K562 (cell line): ENCODE results near the gene MMP1. TPM values are rescaled to one million over a fixed set of nuclear protein-coding genes. Genes with fewer than 3 reads are reported as not detected.

Source experiments
- ATAC-seq: fragments of 200-7000 bp; cut with Tn5 transposase; 3 replicates; pipeline ENCODE4 v1.9.1; 2020; ENCODE audit warnings: moderate library complexity
- BruUV-seq: library from RNA; stranded (reverse); fragments of 400-500 nt; replicated peaks from 2 replicates; lab custom pipeline; 2021; lab: Mats Ljungman, UMichigan
- CTCF ChIA-PET: fragments of 300-600 bp; formaldehyde crosslinking; extraction: SDS; loops from one replicate; lab custom pipeline; 2021; ENCODE audit warnings: low intra/inter-chr PET ratio; lab: Yijun Ruan, JAX
- POLR2A ChIA-PET: fragments of 300-600, 350-650 bp; sonication (Branson Sonifier 250); formaldehyde crosslinking; extraction: SDS; loops from one replicate; lab custom pipeline; 2021; ENCODE audit warnings: antibody characterized with exemption, inconsistent platforms; lab: Yijun Ruan, JAX
- DNase-seq, 4 experiments: peaks; one replicate each; pipeline versions ENCODE4 v3.0.0 to v3.0.0-alpha.2; 2011 to 2018; ENCODE audit warnings: low spot score in 3 of 4, mixed read lengths in 3 of 4; ENCODE audit errors: extremely low read depth in 1 of 4
- FAIRE-seq: peaks from 2 replicates; lab custom pipeline; 2011; peaks lifted over from hg19 to GRCh38; lab: Jason Lieb, UNC
- H2AFZ ChIP-seq: 2 replicates; pipeline ENCODE4 v1.6.0; 2011; ENCODE audit warnings: low read depth, low read length, control low read depth, inconsistent platforms
- H3K27ac ChIP-seq: fragments of 200-600 bp; 3 replicates; pipeline ENCODE4 v1.8.0; 2011; ENCODE audit warnings: low read depth, mild to moderate bottlenecking, control low read depth, inconsistent platforms, low read length, moderate library complexity, mixed read lengths; ENCODE audit errors: extremely low read depth
- H3K27me3 ChIP-seq, 2 experiments: fragments of 300-600 bp in 1 of 2; 2 replicates in 1 of 2; 3 replicates in 1 of 2; pipeline versions ENCODE4 v1.6.0 to v1.8.0; 2011; ENCODE audit warnings: inconsistent platforms in 2 of 2, low read length in 2 of 2, mild to moderate bottlenecking in 1 of 2, mixed read lengths in 1 of 2, moderate library complexity in 1 of 2; ENCODE audit not compliant: control insufficient read depth in 2 of 2, insufficient read depth in 2 of 2
- H3K36me3 ChIP-seq: fragments of 300-600 bp; 3 replicates; pipeline ENCODE4 v1.8.0; 2011; ENCODE audit warnings: mild to moderate bottlenecking, low read length, inconsistent platforms; ENCODE audit not compliant: control insufficient read depth, insufficient read depth
- H3K4me1 ChIP-seq, 2 experiments: fragments of 200-600 bp in 1 of 2; replicated peaks in 1 of 2; 2 replicates in 1 of 2; 3 replicates in 1 of 2; pipeline versions ENCODE4 v1.5.1 to v1.8.0; 2011; ENCODE audit warnings: inconsistent platforms in 2 of 2, low read length in 2 of 2, mild to moderate bottlenecking in 1 of 2, mixed read lengths in 1 of 2, moderate library complexity in 1 of 2; ENCODE audit not compliant: control insufficient read depth in 2 of 2, insufficient read depth in 2 of 2
- H3K4me2 ChIP-seq: 2 replicates; pipeline ENCODE4 v1.6.1; 2011; ENCODE audit warnings: low read length, control low read depth, inconsistent platforms, mixed read lengths; ENCODE audit not compliant: insufficient read depth
- H3K4me3 ChIP-seq: fragments of 200-600 bp; sonication (generic), shearing (Covaris generic); 2 replicates; pipeline ENCODE4 v1.5.1; 2016; ENCODE audit warnings: control low read depth, inconsistent platforms
- H3K79me2 ChIP-seq: fragments of 200-600 bp; 3 replicates; pipeline ENCODE4 v1.8.0; 2011; ENCODE audit warnings: low read length, inconsistent platforms; ENCODE audit not compliant: control insufficient read depth, insufficient read depth
- H3K9ac ChIP-seq, 2 experiments: 2 replicates each; pipeline versions ENCODE4 v1.6.0 to v1.6.1; 2011; ENCODE audit warnings: low read depth in 2 of 2, low read length in 2 of 2, control low read depth in 1 of 2, inconsistent platforms in 1 of 2, mild to moderate bottlenecking in 1 of 2, mixed read lengths in 1 of 2; ENCODE audit not compliant: insufficient read depth in 1 of 2
- H3K9me1 ChIP-seq: one replicate; pipeline ENCODE4 v1.6.0; 2011; ENCODE audit warnings: inconsistent platforms, mild to moderate bottlenecking, low read length, moderate library complexity; ENCODE audit not compliant: control insufficient read depth, insufficient read depth
- H3K9me3 ChIP-seq: replicated peaks from 2 replicates; pipeline ENCODE4 v1.5.1; 2011; ENCODE audit warnings: low read depth, low read length, inconsistent platforms; ENCODE audit not compliant: control insufficient read depth, insufficient read depth
- H4K20me1 ChIP-seq: replicated peaks from 2 replicates; pipeline ENCODE4 v1.6.1; 2011; ENCODE audit warnings: low read length, inconsistent platforms, mixed read lengths; ENCODE audit not compliant: control insufficient read depth, insufficient read depth
- CTCF ChIP-seq, 3 experiments: IDR thresholded peaks in 2 of 3; conservative IDR thresholded peaks in 1 of 3; 2 replicates each; pipeline ENCODE4 v1.5.1; 2011 to 2012; ENCODE audit warnings: low read length in 3 of 3, mild to moderate bottlenecking in 3 of 3, control low read depth in 2 of 3, improper control_type of control experiment in 1 of 3, inconsistent platforms in 1 of 3, low read depth in 1 of 3, mixed read lengths in 1 of 3, moderate library complexity in 1 of 3; ENCODE audit not compliant: insufficient read depth in 2 of 3
- GABPA ChIP-seq: fragments of 200-800 bp; sonication (Bioruptor generic); conservative IDR thresholded peaks from 2 replicates; pipeline ENCODE4 v1.6.1; 2016; ENCODE audit warnings: low read depth, missing genetic modification characterization, missing compliant biosample characterization
- RREB1 ChIP-seq: fragments of 250-450 bp; sonication (Bioruptor Pico); IDR thresholded peaks from 2 replicates; pipeline ENCODE4 v1.4.0; 2020
- SMC3 ChIP-seq: conservative IDR thresholded peaks from 2 replicates; pipeline ENCODE4 v1.6.1; 2011; ENCODE audit warnings: low read depth, low read length, improper control_type of control experiment; ENCODE audit not compliant: insufficient read depth
- TFAP4 ChIP-seq: sonication (generic); formaldehyde crosslinking; IDR thresholded peaks from 2 replicates; pipeline ENCODE4 v1.8.0; 2022; ENCODE audit warnings: missing genetic modification reagents, mild to moderate bottlenecking, moderate library complexity, borderline replicate concordance
- ZNF445 ChIP-seq: fragments of 250-450 bp; sonication (Bioruptor Pico); IDR thresholded peaks from 2 replicates; pipeline ENCODE4 v1.4.0; 2020; ENCODE audit warnings: low read depth, mild to moderate bottlenecking, moderate library complexity
- WGBS: fragments of 100-300 bp; shearing (Covaris generic); methylation state at CpG from one replicate; pipeline ENCODE4 v1.1.6; 2016; ENCODE audit warnings: low coverage, mixed read lengths; ENCODE audit not compliant: insufficient coverage; ENCODE audit errors: missing lambda C conversion rate; 5-methylcytosine and 5-hydroxymethylcytosine counted together
- in situ Hi-C: fragments of 300-500 bp; cut with MboI; formaldehyde crosslinking; loops from 4 replicates; pipeline ENCODE4 v1.15.0; 2018; ENCODE audit warnings: inconsistent platforms, mixed read lengths
- intact Hi-C: fragments of 100-400 bp; cut with micrococcal nuclease; formaldehyde crosslinking; loops from 2 replicates; pipeline ENCODE4 v1.14.2; 2022
- polyA plus RNA-seq, 8 experiments: library from polyadenylated mRNA; depleted of rRNA in 4 of 8; stranded (reverse) in 5 of 8; unstranded in 3 of 8; fragments of >200 nt; fragmentation: Nextera tagmentation in 2 of 8; fragmentation: Illumina TruSeq in 1 of 8; extraction: Ambion mirVana in 2 of 8; extraction: Trizol in 1 of 8; gene quantifications; 2 replicates each; pipeline versions ENCODE4 v1.2.1 to v1.2.3, GENCODE V29; 2011 to 2014; ENCODE audit warnings: inconsistent platforms in 1 of 8, missing spikeins in 1 of 8
- total RNA-seq, 7 experiments: library from RNA; depleted of rRNA in 6 of 7; stranded (reverse); fragments of >200 nt in 6 of 7; fragmentation: Illumina TruSeq in 2 of 7; extraction: Trizol in 2 of 7; gene quantifications; 2 replicates each; pipeline versions ENCODE4 v1.2.1 to v1.2.3, GENCODE V29; 2011 to 2021; ENCODE audit warnings: low replicate concordance in 1 of 7

MMP1 gene
- total and polyA plus RNA-seq, 9 of the 15 experiments (the other 6 are each of a cell fraction or from before 2014, with no cell fraction given) = 0.06 to 0.33 (median 0.15) TPM; not detected in 2

- ChIA-PET POLR2A (no interaction called here), CTCF (no interaction called here)
- H4K20me1 ChIP-seq = no peaks in the 10 kb centered on the region
- no TSS peak for BruUV-seq
- H3K36me3 ChIP-seq = no peaks in the 10 kb centered on the region
- H3K27me3 ChIP-seq = no peaks in the 10 kb centered on the region
- no peak overlapping the region for H3K9ac ChIP-seq
- TF ChIP-seq TFAP4 (CRISPR knock-in tag) (peak; percentile 49; the same call in 1 of the 2 replicates), SMC3 (no peak), GABPA (tag) (peak; percentile 65), ZNF445 (no peak), RREB1 (CRISPR knock-in tag) (no peak), CTCF (IDR thresholded peaks at IDR 0.05 in 2 of 3, conservative IDR thresholded peaks at IDR 0.05 in 1 of 3; ENCODE audit: insufficient read depth in 2 of 3, low read depth in 1 of 3, low read length in 3 of 3) (peak; percentile 36 to 50 (median 41))
- H3K79me2 ChIP-seq = no peaks in the 10 kb centered on the region
- no peak overlapping the region for H3K4me3 ChIP-seq
- ATAC-seq = peak; percentile 95
- in situ Hi-C loops (no loop called here), intact Hi-C loops (loop anchor here (10.0 kb wide), 1 partner anchor 137 kb away; no protein-coding TSS in a partner anchor)
- no peaks in the 10 kb centered on the region; a peak in 1 of 5 replicates for H3K4me1 ChIP-seq
- H3K27ac ChIP-seq = no peak overlapping the region
- no peak overlapping the region for H3K4me2 ChIP-seq
- no peaks in the 10 kb centered on the region for H3K9me3 ChIP-seq
- peak; percentile 15 to 58 (median 21) for DNase-seq
- no peaks in the 10 kb centered on the region for H3K9me1 ChIP-seq
- 2% methylated on average over 19 of the region's 19 CpGs for WGBS
- no peak for FAIRE-seq
- no peak overlapping the region for H2AFZ ChIP-seq
These were observed 10.0 kb upstream of the MMP1 start for GRCh38 chr11:102807921-102808320.
